Skeletal muscle cell (primary cell): ENCODE results near the gene PCDHGA3.
"Not testable (repeated sequence)": the region's sequence is repeated elsewhere in the genome, so short reads cannot be mapped to it uniquely, and the experiment has no call there.

Experiments
- DNase-seq: peaks from one replicate; pipeline ENCODE4 v3.0.0-alpha.2; 2010; ENCODE audit warnings: low read depth
- H3K4me3 ChIP-seq: 2 replicates; pipeline ENCODE4 v1.5.1; 2011; ENCODE audit warnings: low read depth, mild to moderate bottlenecking, control low read depth, low read length, moderate library complexity

The PCDHGA3 gene

GRCh38 chr5:141343953-141344463, 379 bp downstream of the PCDHGA3 start:
- no peak for DNase-seq
- H3K4me3 ChIP-seq: peak overlapping the region; percentile 45

DNA sequence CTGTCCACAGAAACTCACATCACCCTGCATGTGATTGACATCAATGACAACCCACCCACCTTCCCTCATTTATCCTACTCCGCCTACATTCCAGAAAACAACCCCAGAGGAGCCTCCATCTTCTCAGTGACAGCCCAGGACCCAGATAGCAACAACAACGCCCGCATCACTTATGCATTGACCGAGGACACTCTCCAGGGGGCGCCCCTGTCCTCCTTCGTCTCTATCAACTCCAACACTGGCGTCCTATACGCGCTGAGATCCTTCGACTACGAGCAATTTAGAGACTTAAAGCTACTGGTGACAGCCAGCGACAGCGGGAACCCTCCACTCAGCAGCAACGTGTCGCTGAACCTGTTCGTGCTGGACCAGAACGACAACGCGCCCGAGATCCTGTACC, 1.7 kb downstream of the PCDHGA3 start:
- no peak overlapping the region for H3K4me3 ChIP-seq
- no peak for DNase-seq

DNA sequence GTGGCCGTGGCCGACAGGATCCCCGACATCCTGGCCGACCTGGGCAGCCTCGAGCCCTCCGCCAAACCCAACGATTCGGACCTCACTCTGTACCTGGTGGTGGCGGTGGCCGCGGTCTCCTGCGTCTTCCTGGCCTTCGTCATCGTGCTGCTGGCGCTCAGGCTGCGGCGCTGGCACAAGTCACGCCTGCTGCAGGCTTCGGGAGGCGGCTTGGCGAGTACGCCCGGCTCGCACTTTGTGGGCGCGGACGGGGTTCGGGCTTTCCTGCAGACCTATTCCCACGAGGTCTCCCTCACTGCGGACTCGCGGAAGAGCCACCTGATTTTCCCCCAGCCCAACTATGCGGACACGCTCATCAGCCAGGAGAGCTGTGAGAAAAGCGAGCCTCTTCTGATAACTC, 2.4 kb downstream of the PCDHGA3 start:
- DNase-seq, H3K4me3 ChIP-seq: not testable (repeated sequence)

- peak within 1 kb of the TSS; percentile 32 for H3K4me3 ChIP-seq
- DNase-seq: no peak
Measured at GRCh38 chr5:141349917-141350619, 6.4 kb downstream of the PCDHGA3 start, which contains the start of gene PCDHGB1. TSS of gene PCDHGB1 (plus strand) at chr5:141350099. CDS start at chr5:141350261, 162 bp downstream.

DNA sequence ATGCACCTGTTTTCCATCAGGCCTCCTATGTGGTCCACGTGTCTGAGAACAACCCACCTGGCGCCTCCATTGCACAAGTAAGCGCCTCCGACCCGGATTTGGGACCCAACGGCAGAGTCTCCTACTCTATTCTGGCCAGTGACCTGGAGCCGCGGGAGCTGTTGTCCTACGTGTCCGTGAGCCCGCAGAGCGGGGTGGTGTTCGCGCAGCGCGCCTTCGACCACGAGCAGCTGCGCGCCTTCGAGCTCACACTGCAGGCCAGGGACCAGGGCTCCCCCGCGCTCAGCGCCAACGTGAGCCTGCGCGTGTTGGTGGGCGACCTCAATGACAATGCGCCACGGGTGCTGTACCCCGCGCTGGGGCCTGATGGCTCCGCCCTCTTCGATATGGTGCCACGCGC, 8.0 kb downstream of the PCDHGA3 start:
- no peak overlapping the region for H3K4me3 ChIP-seq
- no peak for DNase-seq

- no peak for DNase-seq
- H3K4me3 ChIP-seq: peak within 1 kb of the TSS; percentile 49
Measured at GRCh38 chr5:141354900-141355469, 11.4 kb downstream of the PCDHGA3 start, which contains the start of gene PCDHGA4. TSS of gene PCDHGA4 (plus strand) at chr5:141355021. CDS start at chr5:141355108, 87 bp downstream.

DNA sequence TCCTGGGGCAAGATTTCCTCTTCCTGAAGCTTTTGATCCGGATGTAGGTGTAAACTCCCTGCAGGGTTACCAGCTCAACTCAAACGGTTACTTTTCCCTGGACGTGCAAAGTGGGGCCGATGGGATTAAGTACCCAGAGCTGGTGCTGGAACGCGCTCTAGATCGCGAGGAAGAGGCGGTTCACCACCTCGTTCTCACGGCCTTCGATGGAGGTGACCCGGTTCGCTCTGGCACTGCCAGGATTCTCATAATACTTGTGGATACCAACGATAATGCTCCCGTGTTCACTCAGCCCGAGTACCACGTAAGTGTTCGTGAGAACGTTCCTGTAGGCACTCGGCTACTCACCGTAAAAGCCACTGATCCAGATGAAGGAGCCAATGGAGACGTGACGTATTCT, 12.0 kb downstream of the PCDHGA3 start:
- H3K4me3 ChIP-seq: peak overlapping the region; percentile 49

GRCh38 chr5:141356133-141356532, 12.5 kb downstream of the PCDHGA3 start:
- DNase-seq: no peak
- no peak overlapping the region for H3K4me3 ChIP-seq

More for the DNA sequence above, 12.0 kb downstream of the PCDHGA3 start:
- no peak for DNase-seq

DNA sequence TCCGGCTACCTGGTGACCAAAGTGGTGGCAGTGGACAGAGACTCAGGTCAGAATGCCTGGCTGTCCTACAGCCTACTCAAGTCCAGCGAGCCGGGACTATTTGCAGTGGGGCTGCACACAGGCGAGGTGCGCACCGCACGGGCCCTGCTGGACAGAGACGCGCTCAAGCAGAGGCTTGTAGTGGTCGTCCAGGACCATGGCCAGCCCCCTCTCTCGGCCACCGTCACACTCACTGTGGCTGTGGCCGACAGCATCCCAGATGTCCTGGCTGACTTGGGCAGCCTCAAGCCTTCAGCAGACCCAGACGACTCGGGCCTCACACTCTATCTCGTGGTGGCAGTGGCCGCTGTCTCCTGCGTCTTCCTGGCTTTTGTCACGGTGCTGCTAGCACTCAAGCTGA, 13.3 kb downstream of the PCDHGA3 start:
- H3K4me3 ChIP-seq: no peak overlapping the region
- DNase-seq: no peak

DNA sequence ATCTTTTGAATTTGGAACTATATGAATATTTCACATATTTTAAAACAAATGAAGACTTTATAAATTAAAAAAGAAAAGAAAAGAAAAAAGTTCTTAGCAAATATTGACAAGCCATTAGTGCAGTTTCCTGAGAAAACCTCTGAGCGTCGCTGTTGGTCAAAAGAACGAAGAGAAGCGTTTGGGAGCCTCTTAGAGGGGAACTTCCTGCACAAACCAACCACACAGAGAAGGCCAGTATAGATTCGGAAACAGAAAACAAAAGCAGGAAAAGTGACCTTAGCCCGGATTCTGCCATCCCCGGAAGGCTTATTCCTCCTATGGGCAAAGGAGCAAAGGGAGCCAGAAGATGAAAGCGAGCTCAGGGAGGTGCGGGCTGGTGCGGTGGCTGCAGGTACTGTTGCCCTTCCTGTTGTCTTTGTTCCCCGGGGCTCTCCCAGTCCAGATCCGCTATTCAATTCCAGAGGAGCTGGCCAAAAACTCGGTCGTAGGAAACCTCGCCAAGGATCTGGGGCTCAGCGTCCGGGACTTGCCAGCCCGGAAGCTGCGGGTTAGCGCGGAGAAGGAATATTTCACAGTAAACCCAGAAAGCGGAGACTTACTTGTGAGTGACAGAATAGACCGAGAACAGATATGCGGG, 16.3 kb downstream of the PCDHGA3 start, which contains the start of gene PCDHGB2:
TSS of gene PCDHGB2 (plus strand) at position 205 of the 637 bp plus-strand sequence. CDS start at position 347, 142 bp downstream.
- no peak for DNase-seq

GRCh38 chr5:141360685-141361084, 17.1 kb downstream of the PCDHGA3 start:
- H3K4me3 ChIP-seq: no peak overlapping the region
- no peak for DNase-seq

More for the DNA sequence above, 16.3 kb downstream of the PCDHGA3 start, which contains the start of gene PCDHGB2:
- peak within 1 kb of the TSS; percentile 43 for H3K4me3 ChIP-seq

DNA sequence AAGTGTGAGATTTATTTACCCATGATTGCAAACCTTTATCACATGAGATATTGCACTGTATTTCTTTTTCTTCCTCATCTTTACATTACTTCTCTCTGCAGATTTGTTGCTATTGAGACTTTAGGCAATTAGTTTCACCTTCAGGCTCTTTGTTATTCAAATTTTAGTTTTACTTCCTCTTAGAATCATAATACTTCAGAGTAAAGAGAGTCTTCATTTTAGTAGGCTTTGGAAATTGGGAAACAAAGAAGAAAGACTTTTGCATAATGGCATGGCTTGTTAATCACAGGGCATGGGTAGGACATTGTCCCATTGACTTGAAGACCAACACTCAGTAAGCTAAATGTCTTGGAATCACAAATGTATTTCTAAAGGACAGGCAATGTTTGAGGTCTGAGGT, 19.1 kb downstream of the PCDHGA3 start:
- DNase-seq: no peak
- H3K4me3 ChIP-seq: no peak overlapping the region

- no peak for DNase-seq
- H3K4me3 ChIP-seq: peak within 1 kb of the TSS; percentile 27
Measured at GRCh38 chr5:141363952-141364660, 20.5 kb downstream of the PCDHGA3 start, which contains the start of gene PCDHGA5. TSS of gene PCDHGA5 (plus strand) at chr5:141364162. CDS start at chr5:141364331, 169 bp downstream.

DNA sequence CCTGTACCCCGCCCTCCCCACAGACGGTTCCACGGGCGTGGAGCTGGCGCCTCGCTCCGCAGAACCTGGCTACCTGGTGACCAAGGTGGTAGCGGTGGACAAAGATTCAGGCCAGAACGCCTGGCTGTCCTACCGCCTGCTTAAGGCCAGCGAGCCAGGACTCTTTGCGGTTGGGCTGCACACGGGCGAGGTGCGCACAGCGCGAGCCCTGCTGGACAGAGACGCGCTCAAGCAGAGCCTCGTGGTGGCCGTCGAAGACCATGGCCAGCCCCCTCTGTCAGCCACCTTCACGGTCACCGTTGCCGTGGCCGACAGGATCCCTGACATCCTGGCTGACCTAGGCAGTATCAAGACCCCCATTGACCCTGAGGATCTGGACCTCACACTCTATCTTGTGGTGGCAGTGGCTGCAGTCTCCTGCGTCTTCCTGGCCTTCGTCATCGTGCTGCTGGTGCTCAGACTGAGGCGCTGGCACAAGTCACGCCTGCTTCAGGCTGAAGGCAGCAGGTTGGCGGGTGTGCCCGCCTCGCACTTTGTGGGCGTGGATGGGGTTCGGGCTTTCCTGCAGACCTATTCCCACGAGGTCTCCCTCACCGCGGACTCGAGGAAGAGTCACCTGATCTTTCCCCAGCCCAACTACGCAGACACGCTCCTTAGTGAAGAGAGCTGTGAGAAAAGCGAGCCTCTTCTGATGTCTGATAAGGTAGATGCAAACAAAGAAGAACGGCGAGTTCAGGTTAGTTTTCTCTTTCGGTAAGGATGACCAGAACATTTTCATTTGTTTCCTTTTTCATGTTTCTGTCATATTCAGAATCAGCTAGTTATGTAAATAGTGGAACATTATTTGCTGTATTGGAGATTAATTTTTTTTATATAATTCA, 22.6 kb downstream of the PCDHGA3 start:
- no peak overlapping the region for H3K4me3 ChIP-seq
- DNase-seq: no peak

DNA sequence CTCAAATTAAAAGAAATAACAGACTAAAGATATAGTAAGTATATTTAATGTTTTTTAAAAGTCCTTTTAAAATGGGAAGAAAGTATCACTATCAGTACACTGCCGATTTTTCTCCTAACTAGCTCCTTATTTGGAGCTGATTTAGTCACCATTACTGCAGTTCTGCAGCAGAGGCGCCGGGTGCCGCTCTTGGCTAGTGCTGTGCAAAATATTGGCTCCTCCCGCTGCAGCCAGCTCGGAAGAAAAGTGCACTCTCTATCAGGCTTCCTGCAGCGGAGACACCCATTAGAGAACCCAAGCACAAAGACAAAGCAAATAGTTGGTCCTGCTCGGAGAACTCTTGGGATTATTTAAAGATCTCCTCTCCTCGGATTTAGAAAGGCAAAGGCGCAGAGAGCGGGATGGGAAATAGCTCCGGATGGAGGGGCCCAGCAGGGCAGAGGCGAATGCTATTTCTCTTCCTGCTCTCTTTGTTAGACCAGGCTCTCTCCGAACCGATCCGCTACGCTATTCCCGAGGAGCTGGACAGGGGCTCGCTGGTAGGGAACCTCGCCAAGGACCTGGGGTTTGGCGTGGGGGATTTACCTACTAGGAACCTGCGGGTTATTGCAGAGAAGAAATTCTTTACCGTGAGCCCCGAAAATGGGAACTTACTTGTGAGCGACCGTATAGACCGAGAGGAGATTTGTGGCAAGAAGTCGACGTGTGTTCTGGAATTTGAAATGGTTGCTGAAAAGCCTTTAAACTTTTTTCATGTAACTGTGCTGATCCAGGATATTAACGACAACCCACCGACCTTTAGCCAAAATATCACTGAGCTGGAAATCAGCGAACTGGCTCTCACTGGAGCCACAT, 26.6 kb downstream of the PCDHGA3 start, which contains the start of gene PCDHGB3:
TSS of gene PCDHGB3 (plus strand) at position 249 of the 855 bp plus-strand sequence. CDS start at position 402, 153 bp downstream.
- DNase-seq: peak; percentile 30

GRCh38 chr5:141371572-141372475, 28.2 kb downstream of the PCDHGA3 start:
- no peak overlapping the region for H3K4me3 ChIP-seq

More for the DNA sequence above, 26.6 kb downstream of the PCDHGA3 start, which contains the start of gene PCDHGB3:
- peak within 1 kb of the TSS; percentile 37 for H3K4me3 ChIP-seq

More at GRCh38 chr5:141371572-141372475, 28.2 kb downstream of the PCDHGA3 start:
- no peak for DNase-seq
